Ectodermal cell (in vitro differentiated cells): Measurements from ENCODE around the gene GAS6.
"Not testable (repeated sequence)": the region's sequence is repeated elsewhere in the genome, so short reads cannot be mapped to it uniquely, and the experiment has no call there.

Experiments used
- H3K27ac ChIP-seq: 2 replicates; pipeline ENCODE4 v1.7.0; 2013; ENCODE audit warnings: mild to moderate bottlenecking, low read depth, low read length; ENCODE audit not compliant: insufficient read depth, poor library complexity, severe bottlenecking
- H3K27me3 ChIP-seq: 2 replicates; pipeline ENCODE4 v1.7.0; 2013; ENCODE audit warnings: mild to moderate bottlenecking, low read length; ENCODE audit not compliant: insufficient read depth, control insufficient read depth, poor library complexity, severe bottlenecking
- H3K36me3 ChIP-seq: one replicate; pipeline ENCODE4 v1.7.0; 2013; ENCODE audit warnings: low read length; ENCODE audit not compliant: control insufficient read depth, insufficient read depth
- H3K4me1 ChIP-seq: one replicate; pipeline ENCODE4 v1.7.0; 2013; ENCODE audit warnings: low read length; ENCODE audit not compliant: control insufficient read depth, insufficient read depth
- H3K4me3 ChIP-seq: 2 replicates; pipeline ENCODE4 v1.7.0; 2013; ENCODE audit warnings: low read depth, low read length, control low read depth; ENCODE audit not compliant: insufficient read depth
- H3K9me3 ChIP-seq: 2 replicates; pipeline ENCODE4 v1.7.0; 2013; ENCODE audit warnings: mild to moderate bottlenecking, low read length, moderate library complexity; ENCODE audit not compliant: control insufficient read depth
- WGBS, 2 experiments: methylation state at CpG; one replicate each; pipeline ENCODE4 v1.1.7; 2013; ENCODE audit warnings: missing lambda C conversion rate in 2 of 2; 5-methylcytosine and 5-hydroxymethylcytosine counted together

The GAS6 gene

DNA sequence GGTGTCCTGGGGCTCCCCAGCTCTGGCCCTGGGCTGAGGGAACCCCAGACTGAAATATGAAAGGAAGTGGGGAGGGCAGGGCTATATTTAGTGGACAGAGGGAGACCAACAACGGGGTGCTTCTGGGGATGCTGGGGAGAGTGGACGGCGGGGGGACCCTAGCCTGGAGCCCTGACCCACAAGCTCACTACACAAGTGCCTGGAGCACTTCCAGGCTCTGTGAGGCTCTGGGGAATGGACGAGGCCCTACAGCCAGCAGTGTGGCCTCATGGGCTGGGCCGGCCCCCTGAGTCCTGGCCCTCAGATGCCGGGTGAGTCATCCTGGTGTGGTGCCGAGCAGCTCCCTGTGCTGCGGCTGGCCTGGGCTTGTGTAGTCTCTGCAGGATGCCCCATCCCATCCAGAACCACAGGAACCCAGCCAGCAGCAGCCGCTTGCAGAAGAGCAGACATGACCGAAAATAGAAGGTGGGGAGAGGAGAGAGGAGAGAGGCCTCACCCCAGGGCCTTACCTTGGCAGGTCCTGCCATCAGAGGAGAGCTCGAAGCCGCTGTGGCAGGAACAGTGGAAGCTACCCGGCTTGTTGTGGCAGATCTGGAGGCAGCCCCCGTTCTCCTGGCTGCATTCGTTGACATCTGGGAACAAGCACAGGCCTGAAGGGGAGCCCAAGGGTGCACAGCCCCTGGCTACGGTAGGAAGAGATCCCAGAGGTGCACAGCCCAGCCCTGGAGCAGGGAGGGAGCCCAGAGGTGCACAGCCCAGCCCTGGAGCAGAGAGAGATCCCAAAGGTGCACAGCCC is 26.1 kb downstream of the GAS6 start:
- no peaks in the 10 kb centered on the region for H3K27me3 ChIP-seq
- H3K4me3 ChIP-seq: no peak overlapping the region
- WGBS, 2 experiments: 72 to 80% methylated on average over 16 of the region's 16 CpGs
- no peak overlapping the region for H3K27ac ChIP-seq
- peaks cover 17% of the 10 kb centered on the region for H3K4me1 ChIP-seq
- H3K36me3 ChIP-seq: no peaks in the 10 kb centered on the region
- no peaks in the 10 kb centered on the region for H3K9me3 ChIP-seq

DNA sequence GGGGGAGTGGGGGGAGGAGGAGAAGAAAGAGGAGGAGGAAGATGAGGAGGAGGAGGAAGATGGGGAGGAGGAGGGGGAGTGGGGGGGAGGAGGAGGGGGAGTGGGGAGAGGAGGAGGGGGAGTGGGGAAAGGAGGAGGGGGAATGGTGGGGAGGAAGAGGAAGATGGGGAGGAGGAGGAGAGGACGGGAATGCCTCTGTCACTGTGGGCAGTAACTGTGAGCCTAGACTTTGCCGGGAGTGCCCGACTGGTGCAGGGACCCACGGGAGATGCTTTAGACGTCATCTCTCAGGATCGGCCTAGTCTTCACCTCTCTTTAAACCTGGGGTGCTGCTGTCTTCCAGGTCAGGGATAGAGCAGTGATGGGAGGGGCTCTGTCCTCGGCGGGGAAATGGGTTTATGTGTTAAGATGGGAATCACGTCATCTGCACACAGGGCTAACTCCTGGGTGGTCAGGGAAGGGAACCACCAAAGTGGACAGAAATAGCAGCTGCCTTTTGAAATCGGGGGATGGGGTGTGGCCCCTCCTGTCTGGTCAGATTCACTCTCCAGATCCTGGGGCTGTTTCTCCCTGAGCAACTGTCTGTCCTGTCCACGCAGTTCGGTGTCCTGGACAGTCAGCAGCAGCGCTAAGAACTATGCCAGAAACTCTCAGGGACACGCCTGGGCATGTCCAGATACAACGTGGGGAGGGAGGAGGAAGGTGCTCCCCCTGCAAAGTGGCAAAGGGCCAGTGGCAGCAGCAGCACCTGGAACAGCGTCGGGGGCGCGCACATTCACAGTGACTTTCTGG is 26.9 kb downstream of the GAS6 start:
- Histone ChIP-seq H3K27me3 (no peaks in the 10 kb centered on the region), H3K36me3 (no peaks in the 10 kb centered on the region), H3K27ac (no peak overlapping the region), H3K4me1 (peaks cover 17% of the 10 kb centered on the region), H3K9me3 (no peaks in the 10 kb centered on the region), H3K4me3 (no peak overlapping the region)
- WGBS, 2 experiments: 88 to 89% methylated on average over 19 of the region's 19 CpGs

GRCh38 chr13:113835461-113836270 is 28.2 kb downstream of the GAS6 start:
- 82% methylated on average over 36 to 37 of the region's 37 CpGs for WGBS, 2 experiments
- no peak overlapping the region for H3K27ac ChIP-seq

DNA sequence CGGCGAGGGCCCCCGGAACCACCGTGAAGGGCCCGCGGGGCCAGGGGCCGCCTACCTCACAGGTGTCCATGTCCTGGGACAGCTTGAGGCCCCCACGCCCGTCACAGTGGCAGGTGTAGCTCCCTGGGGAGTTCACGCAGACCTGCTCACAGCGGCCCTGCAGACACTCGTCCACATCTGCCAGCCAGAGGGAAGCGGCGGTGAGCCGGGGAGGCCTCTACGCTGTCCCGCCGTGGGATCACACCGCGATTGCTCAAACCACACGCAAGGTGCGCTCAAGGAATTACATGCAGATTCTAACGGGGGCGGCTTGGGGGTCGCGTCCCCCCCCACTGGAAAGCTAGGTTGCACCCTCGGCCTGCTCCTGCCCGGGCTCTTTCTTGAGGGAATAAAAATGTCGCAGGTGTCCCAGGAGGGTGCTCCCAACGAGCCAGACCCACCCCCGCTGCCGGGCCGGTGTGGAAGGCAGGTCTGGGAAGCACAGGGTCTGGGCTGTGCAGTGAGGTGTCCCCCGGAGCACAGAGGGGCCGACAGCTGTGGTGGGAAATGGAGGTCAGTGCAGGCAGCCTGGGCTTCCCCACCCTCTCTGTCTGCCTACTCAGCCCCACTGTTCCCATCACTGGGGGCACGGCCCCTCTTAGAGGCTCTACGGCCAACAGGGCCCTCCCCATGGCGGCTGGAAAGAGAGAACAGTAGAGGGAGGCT is 29.2 kb downstream of the GAS6 start:
- Histone ChIP-seq H3K9me3 (no peaks in the 10 kb centered on the region), H3K36me3 (no peaks in the 10 kb centered on the region), H3K27ac (no peak overlapping the region), H3K27me3 (no peaks in the 10 kb centered on the region), H3K4me3 (no peak overlapping the region), H3K4me1 (peaks cover 17% of the 10 kb centered on the region)
- 93 to 95% methylated on average over 38 of the region's 38 CpGs for WGBS, 2 experiments

More at GRCh38 chr13:113835461-113836270, 28.2 kb downstream of the GAS6 start:
- H3K9me3 ChIP-seq: no peaks in the 10 kb centered on the region
- peaks cover 17% of the 10 kb centered on the region for H3K4me1 ChIP-seq
- no peaks in the 10 kb centered on the region for H3K36me3 ChIP-seq
- no peak overlapping the region for H3K4me3 ChIP-seq
- H3K27me3 ChIP-seq: no peaks in the 10 kb centered on the region

GRCh38 chr13:113834006-113834405 is 29.9 kb downstream of the GAS6 start:
- not testable (repeated sequence) for H3K27me3 ChIP-seq, H3K36me3 ChIP-seq, H3K27ac ChIP-seq, H3K4me3 ChIP-seq, H3K9me3 ChIP-seq
- peaks cover 17% of the 10 kb centered on the region for H3K4me1 ChIP-seq
- 94 to 95% methylated on average over 17 of the region's 17 CpGs for WGBS, 2 experiments

GRCh38 chr13:113833111-113833830 is 30.6 kb downstream of the GAS6 start:
- Histone ChIP-seq H3K9me3 (no peaks in the 10 kb centered on the region), H3K27me3 (no peaks in the 10 kb centered on the region), H3K4me3 (no peak overlapping the region), H3K27ac (no peak overlapping the region), H3K4me1 (peaks cover 13% of the 10 kb centered on the region), H3K36me3 (no peaks in the 10 kb centered on the region)
- WGBS, 2 experiments: 94% methylated on average over 25 of the region's 25 CpGs

DNA sequence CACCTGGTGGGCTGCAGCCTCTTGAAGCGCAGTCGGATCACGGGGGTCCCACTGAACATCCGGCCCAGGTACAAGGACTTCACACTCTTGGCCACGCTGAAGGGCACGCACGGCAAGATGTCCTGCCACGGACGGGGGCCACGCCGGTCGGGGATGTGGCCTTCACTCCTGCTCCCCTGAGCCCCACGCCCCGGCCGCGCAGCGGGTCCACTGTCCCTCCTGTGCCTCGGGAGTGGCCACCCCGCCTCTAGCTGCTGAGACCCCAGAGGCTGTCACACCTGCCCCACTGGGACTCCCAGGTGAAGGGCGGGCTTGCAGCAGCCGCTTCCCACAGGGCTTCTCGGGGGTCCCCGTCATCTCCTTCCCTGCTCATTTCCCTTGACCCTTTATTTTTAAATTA is 31.2 kb downstream of the GAS6 start:
- Histone ChIP-seq H3K4me3 (no peak overlapping the region), H3K9me3 (no peaks in the 10 kb centered on the region), H3K27me3 (no peaks in the 10 kb centered on the region), H3K36me3 (no peaks in the 10 kb centered on the region), H3K4me1 (peaks cover 7% of the 10 kb centered on the region), H3K27ac (no peak overlapping the region)
- 97% methylated on average over 23 of the region's 23 CpGs for WGBS, 2 experiments

GRCh38 chr13:113832205-113832604 is 31.7 kb downstream of the GAS6 start:
- Histone ChIP-seq H3K27ac (no peak overlapping the region), H3K36me3 (no peaks in the 10 kb centered on the region), H3K27me3 (no peaks in the 10 kb centered on the region), H3K9me3 (no peaks in the 10 kb centered on the region), H3K4me3 (no peak overlapping the region), H3K4me1 (peaks cover 3% of the 10 kb centered on the region)
- WGBS, 2 experiments: 94 to 95% methylated on average over 19 of the region's 19 CpGs

- 93% methylated on average over 23 of the region's 23 CpGs for WGBS, 2 experiments
- Histone ChIP-seq H3K27me3 (no peaks in the 10 kb centered on the region), H3K9me3 (no peaks in the 10 kb centered on the region), H3K4me3 (no peak overlapping the region), H3K36me3 (no peaks in the 10 kb centered on the region), H3K27ac (no peak overlapping the region), H3K4me1 (no peaks in the 10 kb centered on the region)
These were observed 32.8 kb downstream of the GAS6 start for GRCh38 chr13:113831061-113831460.
